ENCODE measurements around the gene TNFRSF1B.
A peak's percentile ranks its signal among the peaks of the same experiment; 100 is the strongest.

The TNFRSF1B gene

GRCh38 chr1:12245116-12245515, 78.3 kb downstream of the TNFRSF1B start:
- Mint-ChIP-seq H3K4me1 (peaks cover 34% of the 10 kb centered on the region), H3K36me3 (ENCODE audit: low read depth) (peaks cover 48% of the 10 kb centered on the region), H3K27ac (no peak overlapping the region), H3K27me3 (ENCODE audit: low read depth, poor library complexity) (no peaks in the 10 kb centered on the region), H3K4me3 (no peak overlapping the region), H3K9me3 (no peaks in the 10 kb centered on the region)
- TF ChIP-seq, protein P1, sequence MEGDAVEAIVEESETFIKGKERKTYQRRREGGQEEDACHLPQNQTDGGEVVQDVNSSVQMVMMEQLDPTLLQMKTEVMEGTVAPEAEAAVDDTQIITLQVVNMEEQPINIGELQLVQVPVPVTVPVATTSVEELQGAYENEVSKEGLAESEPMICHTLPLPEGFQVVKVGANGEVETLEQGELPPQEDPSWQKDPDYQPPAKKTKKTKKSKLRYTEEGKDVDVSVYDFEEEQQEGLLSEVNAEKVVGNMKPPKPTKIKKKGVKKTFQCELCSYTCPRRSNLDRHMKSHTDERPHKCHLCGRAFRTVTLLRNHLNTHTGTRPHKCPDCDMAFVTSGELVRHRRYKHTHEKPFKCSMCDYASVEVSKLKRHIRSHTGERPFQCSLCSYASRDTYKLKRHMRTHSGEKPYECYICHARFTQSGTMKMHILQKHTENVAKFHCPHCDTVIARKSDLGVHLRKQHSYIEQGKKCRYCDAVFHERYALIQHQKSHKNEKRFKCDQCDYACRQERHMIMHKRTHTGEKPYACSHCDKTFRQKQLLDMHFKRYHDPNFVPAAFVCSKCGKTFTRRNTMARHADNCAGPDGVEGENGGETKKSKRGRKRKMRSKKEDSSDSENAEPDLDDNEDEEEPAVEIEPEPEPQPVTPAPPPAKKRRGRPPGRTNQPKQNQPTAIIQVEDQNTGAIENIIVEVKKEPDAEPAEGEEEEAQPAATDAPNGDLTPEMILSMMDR (IDR thresholded peaks at IDR 0.05) = no peak
- no peak for DNase-seq

GRCh38 chr1:12245733-12246132, 78.9 kb downstream of the TNFRSF1B start:
- no peaks in the 10 kb centered on the region for H3K27me3 Mint-ChIP-seq (ENCODE audit: low read depth, poor library complexity)
- TF ChIP-seq, protein P1 (IDR thresholded peaks at IDR 0.05) = no peak

DNA sequence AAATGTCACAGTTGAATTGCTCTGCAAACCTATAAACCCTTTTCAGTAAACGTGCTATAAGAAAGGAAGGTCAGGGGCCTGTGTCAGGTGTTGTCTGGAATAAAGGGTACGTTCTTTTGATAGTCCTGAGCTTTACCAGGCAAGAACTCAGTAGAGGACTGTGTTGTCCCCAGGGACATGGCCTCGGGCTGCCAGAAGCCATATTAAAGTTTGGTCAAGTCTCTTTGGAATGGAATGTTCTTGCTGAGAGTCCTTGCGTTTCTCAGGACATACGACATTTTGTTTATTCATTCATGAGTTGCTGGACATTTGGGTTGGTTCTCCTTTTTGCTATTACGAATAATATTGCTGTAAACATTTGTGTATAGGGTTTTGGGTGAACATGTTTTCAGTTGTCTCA, 79.8 kb downstream of the TNFRSF1B start:
- no peak for DNase-seq

More at GRCh38 chr1:12245733-12246132, 78.9 kb downstream of the TNFRSF1B start:
- Mint-ChIP-seq H3K4me1 (peaks cover 34% of the 10 kb centered on the region), H3K9me3 (no peaks in the 10 kb centered on the region), H3K27ac (peak overlapping the region; percentile 83), H3K4me3 (no peak overlapping the region), H3K36me3 (ENCODE audit: low read depth) (peaks cover 53% of the 10 kb centered on the region)
- no peak for DNase-seq

GRCh38 chr1:12249181-12249580, 82.4 kb downstream of the TNFRSF1B start:
- DNase-seq = no peak
- Mint-ChIP-seq H3K27ac (no peak overlapping the region), H3K4me3 (no peak overlapping the region), H3K36me3 (ENCODE audit: low read depth) (peaks cover 47% of the 10 kb centered on the region), H3K9me3 (no peaks in the 10 kb centered on the region), H3K27me3 (ENCODE audit: low read depth, poor library complexity) (no peaks in the 10 kb centered on the region), H3K4me1 (peaks cover 22% of the 10 kb centered on the region)
- TF ChIP-seq, protein P1 (IDR thresholded peaks at IDR 0.05) = no peak

More for the DNA sequence above, 79.8 kb downstream of the TNFRSF1B start:
- H3K36me3 Mint-ChIP-seq (ENCODE audit: low read depth) = peaks cover 53% of the 10 kb centered on the region
- peak overlapping the region; percentile 22 for H3K27ac Mint-ChIP-seq
- H3K9me3 Mint-ChIP-seq = no peaks in the 10 kb centered on the region
- H3K27me3 Mint-ChIP-seq (ENCODE audit: low read depth, poor library complexity) = no peaks in the 10 kb centered on the region
- peaks cover 33% of the 10 kb centered on the region for H3K4me1 Mint-ChIP-seq
- no peak overlapping the region for H3K4me3 Mint-ChIP-seq
- TF ChIP-seq, protein P1 (IDR thresholded peaks at IDR 0.05) = no peak

- H3K9me3 Mint-ChIP-seq = no peaks in the 10 kb centered on the region
- H3K27ac Mint-ChIP-seq = no peak overlapping the region
- DNase-seq = no peak
- no peaks in the 10 kb centered on the region for H3K27me3 Mint-ChIP-seq (ENCODE audit: low read depth, poor library complexity)
- H3K4me3 Mint-ChIP-seq = no peak overlapping the region
- H3K36me3 Mint-ChIP-seq (ENCODE audit: low read depth) = peaks cover 41% of the 10 kb centered on the region
- H3K4me1 Mint-ChIP-seq = peaks cover 19% of the 10 kb centered on the region
- TF ChIP-seq, protein P1 (IDR thresholded peaks at IDR 0.05) = no peak
These were observed 83.0 kb downstream of the TNFRSF1B start for GRCh38 chr1:12249748-12250147.

- Mint-ChIP-seq H3K36me3 (ENCODE audit: low read depth) (peaks cover 44% of the 10 kb centered on the region), H3K9me3 (no peaks in the 10 kb centered on the region)
These were observed 84.7 kb downstream of the TNFRSF1B start for GRCh38 chr1:12251442-12251841.

More at GRCh38 chr1:12251442-12251841, 84.7 kb downstream of the TNFRSF1B start:
- Mint-ChIP-seq H3K27me3 (ENCODE audit: low read depth, poor library complexity) (no peaks in the 10 kb centered on the region), H3K4me1 (peaks cover 9% of the 10 kb centered on the region), H3K4me3 (no peak overlapping the region), H3K27ac (peak overlapping the region; percentile 21)
- DNase-seq = no peak
- TF ChIP-seq, protein P1 (IDR thresholded peaks at IDR 0.05) = no peak
